Suprapubic skin (tissue), 4 donors: Measurements from ENCODE around the gene ZNF521.

ENCODE experiments used
- CTCF ChIP-seq, 2 donors: fragments of 200-600 bp in 1 of 2; fragments of 450-650 bp in 1 of 2; sonication (generic) in 1 of 2; IDR thresholded peaks; one replicate each; pipeline ENCODE4 v1.5.1; 2016 to 2019; ENCODE audit warnings: antibody characterized with exemption in 2 of 2, mild to moderate bottlenecking in 1 of 2, moderate library complexity in 1 of 2
- EP300 ChIP-seq: sonication (generic); formaldehyde crosslinking; IDR thresholded peaks from one replicate; pipeline ENCODE4 v1.6.1; 2017; ENCODE audit warnings: antibody characterized with exemption
- POLR2AphosphoS5 ChIP-seq, 3 donors: sonication (generic); formaldehyde crosslinking; IDR thresholded peaks; one replicate each; pipeline ENCODE4 v1.6.1; 2017; ENCODE audit warnings: antibody characterized with exemption in 3 of 3

GRCh38 chr18:25146512-25146910 lies 205.5 kb downstream of the ZNF521 start:
- TF ChIP-seq POLR2AphosphoS5 (IDR thresholded peaks at IDR 0.05) (no peak), CTCF (IDR thresholded peaks at IDR 0.05) (no peak), EP300 (no peak)
